HG02678 (cell line): Measurements from ENCODE around the gene PDC.

Experiments used
- ATAC-seq: cut with Tn5 transposase; IDR thresholded peaks from one replicate; pipeline ENCODE4 v1.9.1; 2021; ENCODE audit warnings: mild to moderate bottlenecking, moderate library complexity; ENCODE audit not compliant: unreplicated experiment

The PDC gene

GRCh38 chr1:186461014-186461413 is at the start of gene PDC:
Gene PDC (minus strand): TSS chr1:186461114. CDS start chr1:186449459, 11,655 bp downstream.
- ATAC-seq: no peak

- ATAC-seq: no peak
Observed at GRCh38 chr1:186503190-186503589, 42.3 kb upstream of the PDC start.

GRCh38 chr1:186502087-186502486 is 41.2 kb upstream of the PDC start:
- ATAC-seq: no peak

GRCh38 chr1:186500804-186501203 is 39.9 kb upstream of the PDC start:
- no peak for ATAC-seq

- ATAC-seq: no peak
Observed at GRCh38 chr1:186499571-186499970, 38.7 kb upstream of the PDC start.

GRCh38 chr1:186498695-186499389 is 37.9 kb upstream of the PDC start:
- ATAC-seq: no peak

- no peak for ATAC-seq
Observed at GRCh38 chr1:186498071-186498470, 37.2 kb upstream of the PDC start.

GRCh38 chr1:186497651-186498050 is 36.7 kb upstream of the PDC start:
- no peak for ATAC-seq

GRCh38 chr1:186496171-186496851 is 35.4 kb upstream of the PDC start:
- ATAC-seq: no peak

- ATAC-seq: peak; percentile 47
Observed at GRCh38 chr1:186494832-186495271, 33.9 kb upstream of the PDC start.

GRCh38 chr1:186492531-186493291 is 31.8 kb upstream of the PDC start:
- no peak for ATAC-seq

GRCh38 chr1:186491336-186491735 is 30.4 kb upstream of the PDC start:
- no peak for ATAC-seq

GRCh38 chr1:186487163-186487562 is 26.2 kb upstream of the PDC start:
- ATAC-seq: no peak

- no peak for ATAC-seq
Observed at GRCh38 chr1:186486061-186486460, 25.1 kb upstream of the PDC start.

- no peak for ATAC-seq
Observed at GRCh38 chr1:186483561-186483960, 22.6 kb upstream of the PDC start.

- peak; percentile 90 for ATAC-seq
Observed at GRCh38 chr1:186482661-186483255, 21.8 kb upstream of the PDC start.

GRCh38 chr1:186481303-186481888 is 20.5 kb upstream of the PDC start:
- ATAC-seq: no peak

GRCh38 chr1:186479162-186479561 is 18.2 kb upstream of the PDC start:
- no peak for ATAC-seq

- ATAC-seq: no peak
Observed at GRCh38 chr1:186476264-186477040, 15.5 kb upstream of the PDC start.

GRCh38 chr1:186474208-186474607 is 13.3 kb upstream of the PDC start:
- ATAC-seq: no peak
